ENCODE results near the gene OR1D2. TPM values are rescaled to one million over a fixed set of nuclear protein-coding genes. Genes with fewer than 3 reads are reported as not detected.
"Not testable (repeated sequence)": the region's sequence is repeated elsewhere in the genome, so short reads cannot be mapped to it uniquely, and the experiment has no call there.

Gene OR1D2
- polyA plus RNA-seq (2013, experiment 1 of 2) = under 0.01 TPM
- polyA plus RNA-seq (2013, experiment 2 of 2) = under 0.01 TPM

DNA sequence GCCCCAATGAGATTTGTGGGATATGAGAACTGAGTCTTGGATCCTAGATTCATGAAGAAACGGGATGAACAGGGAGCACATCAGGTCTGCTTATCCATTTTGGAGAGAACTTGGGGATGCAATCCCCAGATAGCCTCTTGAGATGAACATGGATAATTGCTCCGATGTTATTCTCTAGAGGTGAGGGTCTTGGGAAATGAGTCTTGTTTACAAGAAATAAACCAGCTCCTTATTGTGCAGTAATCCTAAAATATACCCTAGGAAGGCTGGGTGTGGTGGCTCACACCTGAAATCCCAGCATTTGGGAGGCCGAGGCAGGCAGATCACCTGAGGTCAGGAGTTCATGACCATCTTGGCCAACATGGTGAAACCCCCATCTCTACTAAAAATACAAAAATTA is at the start of gene OR1D2:
Gene OR1D2, minus strand, starts transcription at position 101 of the 400 bp plus-strand sequence. CDS start 11,426 bp downstream, outside the sequence.
- H3K4ac ChIP-seq (ENCODE audit: low read length) = no peak within 1 kb of the TSS
- no peaks in the 10 kb centered on the region for H3K4me1 ChIP-seq (ENCODE audit: control insufficient read depth in 2 of 2, insufficient read depth in 1 of 2, low read depth in 1 of 2, low read length in 2 of 2)
- H3K9ac ChIP-seq (ENCODE audit: low read depth, low read length, poor library complexity) = no peak within 1 kb of the TSS
- no peak within 1 kb of the TSS for H2AK5ac ChIP-seq (ENCODE audit: low read depth, low read length)
- H3K27me3 ChIP-seq (ENCODE audit: control insufficient read depth in 3 of 3, insufficient read depth in 3 of 3, low read depth in 1 of 3, low read length in 3 of 3) = no peaks in the 10 kb centered on the region
- H4K8ac ChIP-seq (ENCODE audit: low read depth, low read length) = no peak within 1 kb of the TSS
- no peaks in the 10 kb centered on the region for H3K79me1 ChIP-seq (ENCODE audit: low read depth, low read length)
- no peak within 1 kb of the TSS for H2BK5ac ChIP-seq (ENCODE audit: low read length)
- no peak within 1 kb of the TSS for H3K27ac ChIP-seq (replicated peaks; ENCODE audit: low read length)
- WGBS, 2 donors (ENCODE audit: extremely low coverage in 2 of 2, insufficient read length in 2 of 2, insufficient replicate concordance in 1 of 2) = no CpG with 5 or more reads among the region's 3 CpGs
- H4K91ac ChIP-seq (ENCODE audit: low read depth, low read length, poor library complexity) = no peak within 1 kb of the TSS
- H3K14ac ChIP-seq (ENCODE audit: low read length) = no peak within 1 kb of the TSS
- H3K23ac ChIP-seq (ENCODE audit: low read depth, low read length, poor library complexity) = no peak within 1 kb of the TSS
- peaks cover 0 to 3% of the 10 kb centered on the region in 2 donors for H3K9me3 ChIP-seq (replicated peaks in 1 of 2; ENCODE audit: control insufficient read depth in 2 of 2, insufficient read depth in 1 of 2, low read depth in 1 of 2, low read length in 2 of 2)
- H2BK15ac ChIP-seq (ENCODE audit: low read length) = no peak within 1 kb of the TSS
- no peak within 1 kb of the TSS for H2BK12ac ChIP-seq (ENCODE audit: low read length)
- H3K36me3 ChIP-seq (replicated peaks in 1 of 2; ENCODE audit: control insufficient read depth in 2 of 2, insufficient read depth in 2 of 2, low read length in 2 of 2) = no peaks in the 10 kb centered on the region
- no peak within 1 kb of the TSS for H3K18ac ChIP-seq (ENCODE audit: low read length)
- DNase-seq (ENCODE audit: low spot score) = no peak
- H3K4me3 ChIP-seq (ENCODE audit: low read length in 2 of 2) = no peak within 1 kb of the TSS
- H2BK120ac ChIP-seq (ENCODE audit: low read depth, low read length) = no peak within 1 kb of the TSS
- H2AFZ ChIP-seq (ENCODE audit: low read length) = no peak within 1 kb of the TSS
- H3K4me2 ChIP-seq (ENCODE audit: insufficient read depth, low read length, poor library complexity, severe bottlenecking) = no peak within 1 kb of the TSS

DNA sequence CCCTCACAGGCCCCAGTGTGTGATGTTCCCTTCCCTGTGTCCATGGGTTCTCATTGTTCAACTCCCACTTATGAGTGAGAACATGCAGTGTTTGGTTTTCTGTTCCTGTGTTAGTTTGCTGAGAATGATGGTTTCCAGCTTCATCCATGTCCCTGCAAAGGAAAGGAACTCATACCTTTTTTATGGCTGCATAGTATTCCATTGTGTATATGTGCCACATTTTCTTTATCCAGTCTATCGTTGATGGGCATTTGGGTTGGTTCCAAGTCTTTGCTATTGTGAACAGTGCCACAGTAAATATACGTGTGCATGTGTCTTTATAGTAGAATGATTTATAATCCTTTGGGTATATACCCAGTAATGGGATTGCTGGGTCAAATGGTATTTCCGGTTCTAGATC is 33.3 kb upstream of the OR1D2 start:
- not testable (repeated sequence) for H3K4me3 ChIP-seq (ENCODE audit: low read length in 2 of 2); H3K36me3 ChIP-seq (replicated peaks in 1 of 2; ENCODE audit: control insufficient read depth in 2 of 2, insufficient read depth in 2 of 2, low read length in 2 of 2); H3K4me2 ChIP-seq (ENCODE audit: insufficient read depth, low read length, poor library complexity, severe bottlenecking); H3K18ac ChIP-seq (ENCODE audit: low read length); H3K27me3 ChIP-seq (ENCODE audit: control insufficient read depth in 3 of 3, insufficient read depth in 3 of 3, low read depth in 1 of 3, low read length in 3 of 3); H2AK5ac ChIP-seq (ENCODE audit: low read depth, low read length); H2BK5ac ChIP-seq (ENCODE audit: low read length); H3K4me1 ChIP-seq (ENCODE audit: control insufficient read depth in 2 of 2, insufficient read depth in 1 of 2, low read depth in 1 of 2, low read length in 2 of 2); DNase-seq (ENCODE audit: low spot score); H2AFZ ChIP-seq (ENCODE audit: low read length); H2BK12ac ChIP-seq (ENCODE audit: low read length); H3K23ac ChIP-seq (ENCODE audit: low read depth, low read length, poor library complexity); H4K8ac ChIP-seq (ENCODE audit: low read depth, low read length); H4K91ac ChIP-seq (ENCODE audit: low read depth, low read length, poor library complexity); H3K9ac ChIP-seq (ENCODE audit: low read depth, low read length, poor library complexity); H3K4ac ChIP-seq (ENCODE audit: low read length); H2BK15ac ChIP-seq (ENCODE audit: low read length); H3K14ac ChIP-seq (ENCODE audit: low read length); H3K27ac ChIP-seq (replicated peaks; ENCODE audit: low read length); H3K79me1 ChIP-seq (ENCODE audit: low read depth, low read length); H3K9me3 ChIP-seq (replicated peaks in 1 of 2; ENCODE audit: control insufficient read depth in 2 of 2, insufficient read depth in 1 of 2, low read depth in 1 of 2, low read length in 2 of 2); H2BK120ac ChIP-seq (ENCODE audit: low read depth, low read length)
- no CpG with 5 or more reads among the region's 3 CpGs for whole genome bisulfite sequencing, 2 donors (ENCODE audit: extremely low coverage in 2 of 2, insufficient read length in 2 of 2, insufficient replicate concordance in 1 of 2)

GRCh38 chr17:3127451-3127850 is 23.2 kb upstream of the OR1D2 start, which contains the start of gene OR1G1:
Gene OR1G1, minus strand, starts transcription at chr17:3127551. Its CDS starts 0 bp downstream, at chr17:3127551.
- Histone ChIP-seq H3K4ac (ENCODE audit: low read length) (no peak within 1 kb of the TSS), H3K14ac (ENCODE audit: low read length) (no peak within 1 kb of the TSS), H3K23ac (ENCODE audit: low read depth, low read length, poor library complexity) (no peak within 1 kb of the TSS), H2BK120ac (ENCODE audit: low read depth, low read length) (no peak within 1 kb of the TSS), H4K91ac (ENCODE audit: low read depth, low read length, poor library complexity) (no peak within 1 kb of the TSS), H3K4me2 (ENCODE audit: insufficient read depth, low read length, poor library complexity, severe bottlenecking) (no peak within 1 kb of the TSS), H2AFZ (ENCODE audit: low read length) (no peak within 1 kb of the TSS), H2BK5ac (ENCODE audit: low read length) (no peak within 1 kb of the TSS), H3K9me3 (replicated peaks in 1 of 2; ENCODE audit: control insufficient read depth in 2 of 2, insufficient read depth in 1 of 2, low read depth in 1 of 2, low read length in 2 of 2) (peaks cover 0 to 7% of the 10 kb centered on the region in 2 donors), H3K4me3 (ENCODE audit: low read length in 2 of 2) (peak within 1 kb of the TSS in 1 of 2 donors; percentile 35), H4K8ac (ENCODE audit: low read depth, low read length) (no peak within 1 kb of the TSS), H3K9ac (ENCODE audit: low read depth, low read length, poor library complexity) (no peak within 1 kb of the TSS), H3K79me1 (ENCODE audit: low read depth, low read length) (no peaks in the 10 kb centered on the region), H3K27ac (replicated peaks; ENCODE audit: low read length) (no peak within 1 kb of the TSS), H3K18ac (ENCODE audit: low read length) (no peak within 1 kb of the TSS), H2BK15ac (ENCODE audit: low read length) (no peak within 1 kb of the TSS), H3K36me3 (replicated peaks in 1 of 2; ENCODE audit: control insufficient read depth in 2 of 2, insufficient read depth in 2 of 2, low read length in 2 of 2) (no peaks in the 10 kb centered on the region), H3K4me1 (ENCODE audit: control insufficient read depth in 2 of 2, insufficient read depth in 1 of 2, low read depth in 1 of 2, low read length in 2 of 2) (no peaks in the 10 kb centered on the region), H2BK12ac (ENCODE audit: low read length) (no peak within 1 kb of the TSS), H3K27me3 (ENCODE audit: control insufficient read depth in 3 of 3, insufficient read depth in 3 of 3, low read depth in 1 of 3, low read length in 3 of 3) (no peaks in the 10 kb centered on the region), H2AK5ac (ENCODE audit: low read depth, low read length) (no peak within 1 kb of the TSS)
- DNase-seq (ENCODE audit: low spot score) = no peak
- WGBS, 2 donors (ENCODE audit: extremely low coverage in 2 of 2, insufficient read length in 2 of 2, insufficient replicate concordance in 1 of 2) = no CpG with 5 or more reads among the region's 2 CpGs

DNA sequence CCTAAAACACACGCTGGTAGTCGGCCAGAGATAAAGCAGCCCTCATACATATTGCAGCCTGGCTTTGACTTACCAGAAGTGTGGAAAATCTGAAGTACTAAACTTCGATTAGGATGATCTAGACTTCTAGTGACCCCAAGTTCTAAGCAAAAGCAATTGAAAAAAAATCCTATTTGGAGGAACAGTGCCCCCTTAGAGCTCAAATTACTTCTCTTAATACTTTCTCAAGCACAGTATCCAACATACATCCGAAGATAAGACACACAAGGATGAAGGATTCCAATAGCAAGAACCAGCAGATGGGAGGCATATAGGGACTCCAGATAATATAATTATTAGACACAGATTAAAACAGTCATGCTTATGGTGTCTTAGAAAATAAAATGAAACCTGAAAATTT is 30.4 kb downstream of the OR1D2 start:
- H4K8ac ChIP-seq (ENCODE audit: low read depth, low read length); H3K27ac ChIP-seq (replicated peaks; ENCODE audit: low read length); H3K36me3 ChIP-seq (replicated peaks in 1 of 2; ENCODE audit: control insufficient read depth in 2 of 2, insufficient read depth in 2 of 2, low read length in 2 of 2); H3K4ac ChIP-seq (ENCODE audit: low read length); H3K79me1 ChIP-seq (ENCODE audit: low read depth, low read length); H3K14ac ChIP-seq (ENCODE audit: low read length); H4K91ac ChIP-seq (ENCODE audit: low read depth, low read length, poor library complexity); H3K4me1 ChIP-seq (ENCODE audit: control insufficient read depth in 2 of 2, insufficient read depth in 1 of 2, low read depth in 1 of 2, low read length in 2 of 2); DNase-seq (ENCODE audit: low spot score); H3K4me2 ChIP-seq (ENCODE audit: insufficient read depth, low read length, poor library complexity, severe bottlenecking); H3K9me3 ChIP-seq (replicated peaks in 1 of 2; ENCODE audit: control insufficient read depth in 2 of 2, insufficient read depth in 1 of 2, low read depth in 1 of 2, low read length in 2 of 2); H2BK12ac ChIP-seq (ENCODE audit: low read length); H2BK15ac ChIP-seq (ENCODE audit: low read length); H2AFZ ChIP-seq (ENCODE audit: low read length); H3K27me3 ChIP-seq (ENCODE audit: control insufficient read depth in 3 of 3, insufficient read depth in 3 of 3, low read depth in 1 of 3, low read length in 3 of 3); H2BK5ac ChIP-seq (ENCODE audit: low read length); H3K18ac ChIP-seq (ENCODE audit: low read length); H2BK120ac ChIP-seq (ENCODE audit: low read depth, low read length); H2AK5ac ChIP-seq (ENCODE audit: low read depth, low read length); H3K9ac ChIP-seq (ENCODE audit: low read depth, low read length, poor library complexity); H3K4me3 ChIP-seq (ENCODE audit: low read length in 2 of 2); H3K23ac ChIP-seq (ENCODE audit: low read depth, low read length, poor library complexity): not testable (repeated sequence)
- no CpG with 5 or more reads among the region's 4 CpGs for WGBS, 2 donors (ENCODE audit: extremely low coverage in 2 of 2, insufficient read length in 2 of 2, insufficient replicate concordance in 1 of 2)
